Natural killer cell (primary cell): Measurements from ENCODE around the gene GPHN. TPM values are rescaled to one million over a fixed set of nuclear protein-coding genes. Genes with fewer than 3 reads are reported as not detected.
"Not testable (repeated sequence)": the region's sequence is repeated elsewhere in the genome, so short reads cannot be mapped to it uniquely, and the experiment has no call there.

Source experiments
- ATAC-seq, 3 donors: fragments of 150-1000 bp in 2 of 3; fragments of 200-7000 bp in 1 of 3; cut with Tn5 transposase; 1 replicate in 1 of 3; 2 replicates in 2 of 3; pipeline ENCODE4 v1.10.0; 2021; ENCODE audit warnings: mild to moderate bottlenecking in 2 of 3, moderate library complexity in 2 of 3
- DNase-seq, 2 donors: peaks; one replicate each; pipeline versions ENCODE4 v3.0.0 to v3.0.0-alpha.2; 2013 to 2021; ENCODE audit warnings: mixed read lengths in 1 of 2
- H3K27ac ChIP-seq: one replicate; pipeline ENCODE4 v1.5.1; 2013; ENCODE audit warnings: mild to moderate bottlenecking, low read length
- H3K27me3 ChIP-seq: one replicate; pipeline ENCODE4 v1.6.1; 2013; ENCODE audit warnings: low read length; ENCODE audit not compliant: control insufficient read depth, insufficient read depth
- H3K36me3 ChIP-seq: one replicate; pipeline ENCODE4 v1.6.1; 2013; ENCODE audit warnings: low read length; ENCODE audit not compliant: control insufficient read depth, insufficient read depth
- H3K4me1 ChIP-seq: one replicate; pipeline ENCODE4 v1.6.1; 2013; ENCODE audit warnings: low read length; ENCODE audit not compliant: control insufficient read depth, insufficient read depth
- H3K4me3 ChIP-seq: one replicate; pipeline ENCODE4 v1.5.1; 2013; ENCODE audit warnings: low read length
- H3K9me3 ChIP-seq: one replicate; pipeline ENCODE4 v1.6.1; 2013; ENCODE audit warnings: low read length; ENCODE audit not compliant: control insufficient read depth, insufficient read depth
- H3K27ac Mint-ChIP-seq, 2 donors: one replicate each; pipeline ENCODE4 v1.8.0; 2022; ENCODE audit warnings: mild to moderate bottlenecking in 2 of 2, mixed read lengths in 2 of 2, moderate library complexity in 1 of 2
- H3K27me3 Mint-ChIP-seq, 2 donors: one replicate each; pipeline ENCODE4 v1.8.0; 2022; ENCODE audit warnings: low read depth in 2 of 2, mixed read lengths in 2 of 2
- H3K36me3 Mint-ChIP-seq: one replicate; pipeline ENCODE4 v1.8.0; 2022; ENCODE audit warnings: mixed read lengths
- H3K4me1 Mint-ChIP-seq, 2 donors: one replicate each; pipeline ENCODE4 v1.8.0; 2022; ENCODE audit warnings: mixed read lengths in 2 of 2
- H3K4me3 Mint-ChIP-seq: one replicate; pipeline ENCODE4 v1.8.0; 2022; ENCODE audit warnings: mild to moderate bottlenecking, moderate library complexity, mixed read lengths
- H3K9me3 Mint-ChIP-seq, 2 donors: one replicate each; pipeline ENCODE4 v1.8.0; 2022; ENCODE audit warnings: mixed read lengths in 2 of 2
- WGBS: methylation state at CpG from one replicate; pipeline ENCODE4 v1.1.7; 2013; ENCODE audit warnings: missing lambda C conversion rate; ENCODE audit not compliant: insufficient coverage; 5-methylcytosine and 5-hydroxymethylcytosine counted together
- intact Hi-C: fragments of 100-400 bp; cut with micrococcal nuclease; formaldehyde crosslinking; loops from one replicate; pipeline ENCODE4 v1.14.2; 2022
- total RNA-seq, 4 donors: library from RNA; stranded (reverse); fragments of 120-200 nt in 1 of 4; gene quantifications; one replicate each; pipeline versions ENCODE4 v1.2.3 to v1.2.4, GENCODE V29; 2013 to 2022
- TF ChIP-seq, protein P1 (sequence below): fragments of 200-600 bp; IDR thresholded peaks from one replicate; pipeline ENCODE4 v1.8.0; 2022; ENCODE audit warnings: antibody characterized with exemption

The GPHN gene
- total RNA-seq, 3 donors from 2014 or later (not counting 1 experiment from before 2014, with no cell fraction given), result 6.3 to 9.4 (median 8.7) TPM

DNA sequence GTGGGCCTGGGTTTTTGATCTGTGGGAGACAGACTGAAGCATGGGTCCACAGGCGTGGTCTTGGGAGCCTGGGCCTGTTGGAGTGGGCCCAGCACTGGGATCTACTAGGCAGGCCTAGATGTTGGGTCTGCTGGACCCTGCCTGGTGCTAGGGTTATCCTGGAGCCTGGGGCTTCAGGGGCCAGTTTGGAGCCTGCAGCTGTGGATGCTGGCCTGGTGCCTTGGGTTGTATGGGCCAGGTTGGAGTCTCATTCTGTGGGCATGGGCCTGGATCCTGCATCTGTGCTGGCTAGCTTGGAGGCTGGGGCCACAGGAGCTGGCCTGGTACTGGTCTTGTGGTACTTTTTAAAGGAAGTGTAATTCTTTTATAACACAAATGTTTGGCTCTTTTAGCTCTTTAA, 68.0 kb downstream of the GPHN start:
- no peaks in the 10 kb centered on the region for H3K36me3 ChIP-seq
- no peaks in the 10 kb centered on the region for H3K4me1 ChIP-seq
- Mint-ChIP-seq H3K27ac (no peak overlapping the region), H3K9me3 (peaks cover 16 to 32% of the 10 kb centered on the region in 2 donors), H3K27me3 (no peaks in the 10 kb centered on the region), H3K4me3 (no peak overlapping the region), H3K4me1 (peaks cover 0 to 10% of the 10 kb centered on the region in 2 donors), H3K36me3 (peaks cover 37% of the 10 kb centered on the region)
- intact Hi-C loops, result no loop called here
- H3K27me3 ChIP-seq, result no peaks in the 10 kb centered on the region
- ATAC-seq (no peak), DNase-seq (no peak)
- TF ChIP-seq, protein P1, sequence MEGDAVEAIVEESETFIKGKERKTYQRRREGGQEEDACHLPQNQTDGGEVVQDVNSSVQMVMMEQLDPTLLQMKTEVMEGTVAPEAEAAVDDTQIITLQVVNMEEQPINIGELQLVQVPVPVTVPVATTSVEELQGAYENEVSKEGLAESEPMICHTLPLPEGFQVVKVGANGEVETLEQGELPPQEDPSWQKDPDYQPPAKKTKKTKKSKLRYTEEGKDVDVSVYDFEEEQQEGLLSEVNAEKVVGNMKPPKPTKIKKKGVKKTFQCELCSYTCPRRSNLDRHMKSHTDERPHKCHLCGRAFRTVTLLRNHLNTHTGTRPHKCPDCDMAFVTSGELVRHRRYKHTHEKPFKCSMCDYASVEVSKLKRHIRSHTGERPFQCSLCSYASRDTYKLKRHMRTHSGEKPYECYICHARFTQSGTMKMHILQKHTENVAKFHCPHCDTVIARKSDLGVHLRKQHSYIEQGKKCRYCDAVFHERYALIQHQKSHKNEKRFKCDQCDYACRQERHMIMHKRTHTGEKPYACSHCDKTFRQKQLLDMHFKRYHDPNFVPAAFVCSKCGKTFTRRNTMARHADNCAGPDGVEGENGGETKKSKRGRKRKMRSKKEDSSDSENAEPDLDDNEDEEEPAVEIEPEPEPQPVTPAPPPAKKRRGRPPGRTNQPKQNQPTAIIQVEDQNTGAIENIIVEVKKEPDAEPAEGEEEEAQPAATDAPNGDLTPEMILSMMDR, result no peak
- no peak overlapping the region for H3K4me3 ChIP-seq
- no peak overlapping the region for H3K27ac ChIP-seq
- whole genome bisulfite sequencing, result 71% methylated on average over 1 of the region's 1 CpG
- peaks cover 19% of the 10 kb centered on the region for H3K9me3 ChIP-seq

GRCh38 chr14:66587753-66588152, 79.8 kb downstream of the GPHN start:
- H3K36me3 ChIP-seq, H3K27ac Mint-ChIP-seq, H3K9me3 ChIP-seq, H3K27me3 ChIP-seq, H3K27me3 Mint-ChIP-seq, H3K4me3 Mint-ChIP-seq, intact Hi-C loops, ATAC-seq, H3K4me1 ChIP-seq, H3K4me3 ChIP-seq, H3K27ac ChIP-seq, DNase-seq, H3K4me1 Mint-ChIP-seq: not testable (repeated sequence)
- H3K9me3 Mint-ChIP-seq, result peaks cover 24 to 31% of the 10 kb centered on the region in 2 donors
- WGBS, result 96% methylated on average over 6 of the region's 6 CpGs
- H3K36me3 Mint-ChIP-seq, result peaks cover 32% of the 10 kb centered on the region

DNA sequence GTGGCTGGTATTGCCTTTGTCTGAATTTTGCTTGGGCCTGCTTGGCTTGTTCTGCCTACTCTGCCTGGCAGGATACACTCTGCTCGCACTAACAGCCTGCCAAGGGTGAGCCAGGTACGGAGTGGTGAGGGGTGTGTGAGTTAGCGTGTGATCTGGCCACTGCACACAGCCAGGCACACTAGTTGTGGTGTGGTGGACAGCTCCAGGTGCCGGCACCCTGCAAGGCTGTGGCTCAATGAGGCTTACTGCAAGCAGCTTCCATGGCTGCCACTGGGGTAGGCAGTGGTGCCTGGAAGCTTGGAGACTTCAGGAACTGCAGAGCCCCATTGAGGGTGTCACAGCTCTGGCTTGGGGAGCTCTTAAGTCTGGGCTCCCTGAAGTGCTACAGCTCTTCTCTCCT, 87.4 kb downstream of the GPHN start:
- H3K4me3 ChIP-seq, result no peak overlapping the region
- 96% methylated on average over 4 of the region's 4 CpGs for WGBS
- intact Hi-C loops, result no loop called here
- no peak for DNase-seq
- Mint-ChIP-seq H3K4me3 (no peak overlapping the region), H3K9me3 (peaks cover 2 to 14% of the 10 kb centered on the region in 2 donors), H3K27me3 (no peaks in the 10 kb centered on the region), H3K27ac (no peak overlapping the region), H3K36me3 (peaks cover 12% of the 10 kb centered on the region), H3K4me1 (no peaks in the 10 kb centered on the region)
- H3K9me3 ChIP-seq, result peaks cover 28% of the 10 kb centered on the region
- H3K27ac ChIP-seq, result no peak overlapping the region
- no peak for ATAC-seq
- TF ChIP-seq, protein P1, result no peak
- no peaks in the 10 kb centered on the region for H3K27me3 ChIP-seq
- H3K4me1 ChIP-seq, result no peaks in the 10 kb centered on the region
- H3K36me3 ChIP-seq, result no peaks in the 10 kb centered on the region

- H3K9me3 ChIP-seq, result peaks cover 28% of the 10 kb centered on the region
- H3K4me3 Mint-ChIP-seq, result no peak overlapping the region
- H3K27ac Mint-ChIP-seq, result no peak overlapping the region
- H3K9me3 Mint-ChIP-seq, result peaks cover 2 to 10% of the 10 kb centered on the region in 2 donors
- WGBS, result 92% methylated on average over 9 of the region's 9 CpGs
- H3K4me1 Mint-ChIP-seq, result no peaks in the 10 kb centered on the region
- TF ChIP-seq, protein P1, result no peak
- no peak overlapping the region for H3K4me3 ChIP-seq
- no peak for ATAC-seq
- no peaks in the 10 kb centered on the region for H3K27me3 Mint-ChIP-seq
- peaks cover 9% of the 10 kb centered on the region for H3K36me3 Mint-ChIP-seq
- H3K27ac ChIP-seq, result no peak overlapping the region
- no peaks in the 10 kb centered on the region for H3K27me3 ChIP-seq
- intact Hi-C loops, result no loop called here
- H3K36me3 ChIP-seq, result no peaks in the 10 kb centered on the region
- no peak for DNase-seq
- H3K4me1 ChIP-seq, result no peaks in the 10 kb centered on the region
Measured at GRCh38 chr14:66596241-66596985, 88.5 kb downstream of the GPHN start.
